ENCODE measurements around the gene CEMIP.

The CEMIP gene

GRCh38 chr15:80825361-80826030 is 46.3 kb downstream of the CEMIP start:
- no peak overlapping the region for H3K4me3 ChIP-seq (replicated peaks; ENCODE audit: low read depth, low read length)
- DNase-seq (ENCODE audit: low read depth), result no peak

GRCh38 chr15:80828796-80829195 is 49.6 kb downstream of the CEMIP start:
- DNase-seq (ENCODE audit: low read depth), result no peak
- H3K4me3 ChIP-seq (replicated peaks; ENCODE audit: low read depth, low read length), result no peak overlapping the region
- no peak for TF ChIP-seq CTCF (IDR thresholded peaks at IDR 0.05; ENCODE audit: low read length, missing control alignments)

More at GRCh38 chr15:80825361-80826030, 46.3 kb downstream of the CEMIP start:
- no peak for TF ChIP-seq CTCF (IDR thresholded peaks at IDR 0.05; ENCODE audit: low read length, missing control alignments)

GRCh38 chr15:80830677-80831076 is 51.5 kb downstream of the CEMIP start:
- no peak for DNase-seq (ENCODE audit: low read depth)
- no peak overlapping the region for H3K4me3 ChIP-seq (replicated peaks; ENCODE audit: low read depth, low read length)
- TF ChIP-seq CTCF (IDR thresholded peaks at IDR 0.05; ENCODE audit: low read length, missing control alignments), result no peak

- no peak for DNase-seq (ENCODE audit: low read depth)
- TF ChIP-seq CTCF (IDR thresholded peaks at IDR 0.05; ENCODE audit: low read length, missing control alignments), result no peak
- no peak overlapping the region for H3K4me3 ChIP-seq (replicated peaks; ENCODE audit: low read depth, low read length)
Measured at GRCh38 chr15:80831192-80831591, 52.0 kb downstream of the CEMIP start.

- DNase-seq (ENCODE audit: low read depth), result no peak
- no peak for TF ChIP-seq CTCF (IDR thresholded peaks at IDR 0.05; ENCODE audit: low read length, missing control alignments)
- H3K4me3 ChIP-seq (replicated peaks; ENCODE audit: low read depth, low read length), result no peak overlapping the region
Measured at GRCh38 chr15:80831606-80832224, 52.5 kb downstream of the CEMIP start.

GRCh38 chr15:80832686-80833085 is 53.5 kb downstream of the CEMIP start:
- H3K4me3 ChIP-seq (replicated peaks; ENCODE audit: low read depth, low read length), result no peak overlapping the region
- no peak for DNase-seq (ENCODE audit: low read depth)
- no peak for TF ChIP-seq CTCF (IDR thresholded peaks at IDR 0.05; ENCODE audit: low read length, missing control alignments)

GRCh38 chr15:80834402-80834801 is 55.2 kb downstream of the CEMIP start:
- no peak overlapping the region for H3K4me3 ChIP-seq (replicated peaks; ENCODE audit: low read depth, low read length)
- DNase-seq (ENCODE audit: low read depth), result no peak
- no peak for TF ChIP-seq CTCF (IDR thresholded peaks at IDR 0.05; ENCODE audit: low read length, missing control alignments)
